ENCODE measurements around the gene ZNF529.

DNA sequence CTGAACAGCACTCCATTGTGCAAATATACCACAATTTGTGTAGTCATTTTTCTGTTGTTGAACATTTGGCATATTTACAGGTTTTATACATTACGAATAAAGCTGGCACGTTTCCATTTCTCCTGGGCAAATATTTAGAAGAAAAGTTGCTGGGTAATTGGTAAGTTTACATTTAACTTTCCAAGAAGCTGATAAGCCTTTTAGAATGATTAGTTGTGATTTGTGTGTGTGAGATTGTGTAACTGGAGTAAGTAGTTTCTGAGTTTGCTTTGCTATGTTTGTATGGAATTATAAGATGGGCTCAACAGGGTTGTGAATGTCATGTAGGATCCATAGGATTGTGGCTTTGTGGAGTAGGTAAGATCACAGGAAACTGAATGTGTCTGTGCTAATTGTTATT, 1.6 kb upstream of the ZNF529 start:
- TF ChIP-seq, protein P1, sequence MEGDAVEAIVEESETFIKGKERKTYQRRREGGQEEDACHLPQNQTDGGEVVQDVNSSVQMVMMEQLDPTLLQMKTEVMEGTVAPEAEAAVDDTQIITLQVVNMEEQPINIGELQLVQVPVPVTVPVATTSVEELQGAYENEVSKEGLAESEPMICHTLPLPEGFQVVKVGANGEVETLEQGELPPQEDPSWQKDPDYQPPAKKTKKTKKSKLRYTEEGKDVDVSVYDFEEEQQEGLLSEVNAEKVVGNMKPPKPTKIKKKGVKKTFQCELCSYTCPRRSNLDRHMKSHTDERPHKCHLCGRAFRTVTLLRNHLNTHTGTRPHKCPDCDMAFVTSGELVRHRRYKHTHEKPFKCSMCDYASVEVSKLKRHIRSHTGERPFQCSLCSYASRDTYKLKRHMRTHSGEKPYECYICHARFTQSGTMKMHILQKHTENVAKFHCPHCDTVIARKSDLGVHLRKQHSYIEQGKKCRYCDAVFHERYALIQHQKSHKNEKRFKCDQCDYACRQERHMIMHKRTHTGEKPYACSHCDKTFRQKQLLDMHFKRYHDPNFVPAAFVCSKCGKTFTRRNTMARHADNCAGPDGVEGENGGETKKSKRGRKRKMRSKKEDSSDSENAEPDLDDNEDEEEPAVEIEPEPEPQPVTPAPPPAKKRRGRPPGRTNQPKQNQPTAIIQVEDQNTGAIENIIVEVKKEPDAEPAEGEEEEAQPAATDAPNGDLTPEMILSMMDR (IDR thresholded peaks at IDR 0.05) = no peak
- TF ChIP-seq EZH2 (IDR thresholded peaks at IDR 0.05; ENCODE audit: borderline replicate concordance, insufficient read depth, low read depth, low read length, poor library complexity, severe bottlenecking) = no peak
